HEK293 (cell line): ENCODE data around the gene GNG7.

Source experiments
- SCRT1 ChIP-seq: fragments of 450-650 bp; formaldehyde crosslinking; IDR thresholded peaks from 2 replicates; pipeline ENCODE4 v1.5.1; 2016; ENCODE audit warnings: missing biosample characterization, missing genetic modification characterization, borderline replicate concordance
- ZNF169 ChIP-seq: fragments of 450-650 bp; formaldehyde crosslinking; IDR thresholded peaks from 2 replicates; pipeline ENCODE4 v1.5.1; 2016; ENCODE audit warnings: missing biosample characterization, missing genetic modification characterization

GRCh38 chr19:2495651-2496316, 206.7 kb downstream of the GNG7 start:
- no peak for TF ChIP-seq SCRT1 (tag by site-specific recombination)
- no peak for TF ChIP-seq ZNF169 (tag by site-specific recombination)
